ENCODE measurements around the gene OPA3. TPM values are rescaled to one million over a fixed set of nuclear protein-coding genes. Genes with fewer than 3 reads are reported as not detected.
A peak's percentile ranks its signal among the peaks of the same experiment; 100 is the strongest.

OPA3 gene
- total and polyA plus RNA-seq, 10 of the 15 experiments (the other 5 are each of a cell fraction or from before 2014, with no cell fraction given) = 2.2 to 24.3 (median 13.3) TPM

GRCh38 chr19:45498411-45499195 is 86.0 kb downstream of the OPA3 start, which contains the start of gene PPM1N (continued):
- no peak for TF ChIP-seq SMAD1 (IDR thresholded peaks at IDR 0.05; ENCODE audit: low read depth, partially characterized antibody)
- TF ChIP-seq KDM1A (IDR thresholded peaks at IDR 0.05; ENCODE audit: borderline replicate concordance) = no peak
- TF ChIP-seq ATF3 (IDR thresholded peaks at IDR 0.05; ENCODE audit: borderline replicate concordance, extremely low read depth, low read depth, low read length) = no peak
- TF ChIP-seq TBL1XR1 (IDR thresholded peaks at IDR 0.05; ENCODE audit: low read depth, low read length) = no peak
- TF ChIP-seq CBX5 (IDR thresholded peaks at IDR 0.05; ENCODE audit: low read depth) = no peak
- TF ChIP-seq, protein P1, sequence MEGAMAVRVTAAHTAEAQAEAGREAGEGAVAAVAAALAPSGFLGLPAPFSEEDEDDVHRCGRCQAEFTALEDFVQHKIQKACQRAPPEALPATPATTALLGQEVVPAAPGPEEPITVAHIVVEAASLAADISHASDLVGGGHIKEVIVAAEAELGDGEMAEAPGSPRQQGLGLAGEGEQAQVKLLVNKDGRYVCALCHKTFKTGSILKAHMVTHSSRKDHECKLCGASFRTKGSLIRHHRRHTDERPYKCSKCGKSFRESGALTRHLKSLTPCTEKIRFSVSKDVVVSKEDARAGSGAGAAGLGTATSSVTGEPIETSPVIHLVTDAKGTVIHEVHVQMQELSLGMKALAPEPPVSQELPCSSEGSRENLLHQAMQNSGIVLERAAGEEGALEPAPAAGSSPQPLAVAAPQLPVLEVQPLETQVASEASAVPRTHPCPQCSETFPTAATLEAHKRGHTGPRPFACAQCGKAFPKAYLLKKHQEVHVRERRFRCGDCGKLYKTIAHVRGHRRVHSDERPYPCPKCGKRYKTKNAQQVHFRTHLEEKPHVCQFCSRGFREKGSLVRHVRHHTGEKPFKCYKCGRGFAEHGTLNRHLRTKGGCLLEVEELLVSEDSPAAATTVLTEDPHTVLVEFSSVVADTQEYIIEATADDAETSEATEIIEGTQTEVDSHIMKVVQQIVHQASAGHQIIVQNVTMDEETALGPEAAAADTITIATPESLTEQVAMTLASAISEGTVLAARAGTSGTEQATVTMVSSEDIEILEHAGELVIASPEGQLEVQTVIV (IDR thresholded peaks at IDR 0.05; ENCODE audit: borderline replicate concordance, partially characterized antibody) = no peak
- TF ChIP-seq RAD21 (IDR thresholded peaks at IDR 0.05; ENCODE audit: insufficient read depth, low read depth, low read length) = peak; percentile 20; the same call in 1 of the 2 replicates
- TF ChIP-seq IRF4 (IDR thresholded peaks at IDR 0.05; ENCODE audit: low read depth, low read length) = no peak
- TF ChIP-seq SIN3A (IDR thresholded peaks at IDR 0.05; ENCODE audit: low read depth, low read length) = no peak
- no peak for TF ChIP-seq GABPA (IDR thresholded peaks at IDR 0.05; ENCODE audit: low read depth)
- TF ChIP-seq, protein P2, sequence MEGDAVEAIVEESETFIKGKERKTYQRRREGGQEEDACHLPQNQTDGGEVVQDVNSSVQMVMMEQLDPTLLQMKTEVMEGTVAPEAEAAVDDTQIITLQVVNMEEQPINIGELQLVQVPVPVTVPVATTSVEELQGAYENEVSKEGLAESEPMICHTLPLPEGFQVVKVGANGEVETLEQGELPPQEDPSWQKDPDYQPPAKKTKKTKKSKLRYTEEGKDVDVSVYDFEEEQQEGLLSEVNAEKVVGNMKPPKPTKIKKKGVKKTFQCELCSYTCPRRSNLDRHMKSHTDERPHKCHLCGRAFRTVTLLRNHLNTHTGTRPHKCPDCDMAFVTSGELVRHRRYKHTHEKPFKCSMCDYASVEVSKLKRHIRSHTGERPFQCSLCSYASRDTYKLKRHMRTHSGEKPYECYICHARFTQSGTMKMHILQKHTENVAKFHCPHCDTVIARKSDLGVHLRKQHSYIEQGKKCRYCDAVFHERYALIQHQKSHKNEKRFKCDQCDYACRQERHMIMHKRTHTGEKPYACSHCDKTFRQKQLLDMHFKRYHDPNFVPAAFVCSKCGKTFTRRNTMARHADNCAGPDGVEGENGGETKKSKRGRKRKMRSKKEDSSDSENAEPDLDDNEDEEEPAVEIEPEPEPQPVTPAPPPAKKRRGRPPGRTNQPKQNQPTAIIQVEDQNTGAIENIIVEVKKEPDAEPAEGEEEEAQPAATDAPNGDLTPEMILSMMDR (IDR thresholded peaks at IDR 0.05 in 2 of 3, conservative IDR thresholded peaks at IDR 0.05 in 1 of 3; ENCODE audit: control insufficient read depth in 2 of 3, extremely low read depth in 1 of 3, insufficient read depth in 1 of 3, low read depth in 3 of 3, low read length in 3 of 3) = peak; percentile 13 to 37 (median 28); a peak in 3 of 6 replicates
- TF ChIP-seq LARP7 (IDR thresholded peaks at IDR 0.05) = 0 out of 2 replicates have a peak, but pooled peaks have one; percentile 51
- TF ChIP-seq STAT1 (conservative IDR thresholded peaks at IDR 0.05) = no peak
- no peak for TF ChIP-seq TCF12 (IDR thresholded peaks at IDR 0.05; ENCODE audit: low read depth, low read length)
- peak; percentile 34; the same call in 1 of the 2 replicates for TF ChIP-seq YY1 (IDR thresholded peaks at IDR 0.05; ENCODE audit: low read depth, low read length)
- TF ChIP-seq, protein P3, sequence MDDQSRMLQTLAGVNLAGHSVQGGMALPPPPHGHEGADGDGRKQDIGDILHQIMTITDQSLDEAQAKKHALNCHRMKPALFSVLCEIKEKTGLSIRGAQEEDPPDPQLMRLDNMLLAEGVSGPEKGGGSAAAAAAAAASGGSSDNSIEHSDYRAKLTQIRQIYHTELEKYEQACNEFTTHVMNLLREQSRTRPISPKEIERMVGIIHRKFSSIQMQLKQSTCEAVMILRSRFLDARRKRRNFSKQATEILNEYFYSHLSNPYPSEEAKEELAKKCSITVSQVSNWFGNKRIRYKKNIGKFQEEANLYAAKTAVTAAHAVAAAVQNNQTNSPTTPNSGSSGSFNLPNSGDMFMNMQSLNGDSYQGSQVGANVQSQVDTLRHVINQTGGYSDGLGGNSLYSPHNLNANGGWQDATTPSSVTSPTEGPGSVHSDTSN (IDR thresholded peaks at IDR 0.05; ENCODE audit: insufficient replicate concordance, low read depth, low read length) = no peak
- peak; percentile 43; the same call in 1 of the 2 replicates for TF ChIP-seq GATAD2B (conservative IDR thresholded peaks at IDR 0.05; ENCODE audit: low read depth)
- TF ChIP-seq ZNF217 (IDR thresholded peaks at IDR 0.05) = no peak
- TF ChIP-seq IKZF2 (IDR thresholded peaks at IDR 0.05) = no peak
- TF ChIP-seq HDAC6 (IDR thresholded peaks at IDR 0.05; ENCODE audit: unreplicated experiment) = peak; percentile 93
- 0 out of 2 replicates have a peak, but pooled peaks have one; percentile 7 for TF ChIP-seq RUNX3 (IDR thresholded peaks at IDR 0.05; ENCODE audit: low read length)
- no peak for TF ChIP-seq ZBED1 (IDR thresholded peaks at IDR 0.05; ENCODE audit: borderline replicate concordance)
- TF ChIP-seq, protein P4, sequence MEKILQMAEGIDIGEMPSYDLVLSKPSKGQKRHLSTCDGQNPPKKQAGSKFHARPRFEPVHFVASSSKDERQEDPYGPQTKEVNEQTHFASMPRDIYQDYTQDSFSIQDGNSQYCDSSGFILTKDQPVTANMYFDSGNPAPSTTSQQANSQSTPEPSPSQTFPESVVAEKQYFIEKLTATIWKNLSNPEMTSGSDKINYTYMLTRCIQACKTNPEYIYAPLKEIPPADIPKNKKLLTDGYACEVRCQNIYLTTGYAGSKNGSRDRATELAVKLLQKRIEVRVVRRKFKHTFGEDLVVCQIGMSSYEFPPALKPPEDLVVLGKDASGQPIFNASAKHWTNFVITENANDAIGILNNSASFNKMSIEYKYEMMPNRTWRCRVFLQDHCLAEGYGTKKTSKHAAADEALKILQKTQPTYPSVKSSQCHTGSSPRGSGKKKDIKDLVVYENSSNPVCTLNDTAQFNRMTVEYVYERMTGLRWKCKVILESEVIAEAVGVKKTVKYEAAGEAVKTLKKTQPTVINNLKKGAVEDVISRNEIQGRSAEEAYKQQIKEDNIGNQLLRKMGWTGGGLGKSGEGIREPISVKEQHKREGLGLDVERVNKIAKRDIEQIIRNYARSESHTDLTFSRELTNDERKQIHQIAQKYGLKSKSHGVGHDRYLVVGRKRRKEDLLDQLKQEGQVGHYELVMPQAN (conservative IDR thresholded peaks at IDR 0.05) = no peak

Data from GM12878 (cell line).